ENCODE measurements around the gene RIPOR3. TPM values are rescaled to one million over a fixed set of nuclear protein-coding genes. Genes with fewer than 3 reads are reported as not detected.
A peak's percentile ranks its signal among the peaks of the same experiment; 100 is the strongest.
"Not testable (repeated sequence)": the region's sequence is repeated elsewhere in the genome, so short reads cannot be mapped to it uniquely, and the experiment has no call there.

Gene RIPOR3
- total RNA-seq, 4 donors from 2014 or later, result 1.3 to 9.7 (median 3.3) TPM

DNA sequence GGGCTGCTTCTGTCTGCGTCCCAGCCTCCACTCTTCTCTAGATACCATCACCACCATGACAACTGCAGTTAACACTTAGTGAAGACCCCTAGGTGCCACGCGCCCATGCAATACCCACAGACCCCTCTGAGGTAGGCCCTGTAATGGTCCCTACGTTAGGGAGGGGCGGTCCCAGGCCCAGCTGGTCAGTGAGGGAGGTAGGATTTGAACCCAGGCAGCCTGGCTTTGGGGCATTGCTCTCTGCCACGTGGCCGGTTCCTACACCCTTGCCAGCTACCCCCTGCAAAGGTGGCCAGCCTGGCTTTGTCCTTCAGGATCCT, 18.2 kb downstream of the RIPOR3 start:
- no peaks in the 10 kb centered on the region for H3K9me3 ChIP-seq
- DNase-seq, result no peak
- 82% methylated on average over 3 of the region's 7 CpGs; no CpG with 5 or more reads in 1 of the 2 donors for WGBS, 2 donors
- no peak overlapping the region for H3K4me3 ChIP-seq
- intact Hi-C loops (cut with DNase I), result no loop called here
- peak overlapping the region in 2 of 4 donors; percentile 1 to 42 for H3K27ac ChIP-seq
- H3K4me1 ChIP-seq, result peaks cover 0 to 30% (median 1%) of the 10 kb centered on the region in 3 donors
- TF ChIP-seq, protein P1, sequence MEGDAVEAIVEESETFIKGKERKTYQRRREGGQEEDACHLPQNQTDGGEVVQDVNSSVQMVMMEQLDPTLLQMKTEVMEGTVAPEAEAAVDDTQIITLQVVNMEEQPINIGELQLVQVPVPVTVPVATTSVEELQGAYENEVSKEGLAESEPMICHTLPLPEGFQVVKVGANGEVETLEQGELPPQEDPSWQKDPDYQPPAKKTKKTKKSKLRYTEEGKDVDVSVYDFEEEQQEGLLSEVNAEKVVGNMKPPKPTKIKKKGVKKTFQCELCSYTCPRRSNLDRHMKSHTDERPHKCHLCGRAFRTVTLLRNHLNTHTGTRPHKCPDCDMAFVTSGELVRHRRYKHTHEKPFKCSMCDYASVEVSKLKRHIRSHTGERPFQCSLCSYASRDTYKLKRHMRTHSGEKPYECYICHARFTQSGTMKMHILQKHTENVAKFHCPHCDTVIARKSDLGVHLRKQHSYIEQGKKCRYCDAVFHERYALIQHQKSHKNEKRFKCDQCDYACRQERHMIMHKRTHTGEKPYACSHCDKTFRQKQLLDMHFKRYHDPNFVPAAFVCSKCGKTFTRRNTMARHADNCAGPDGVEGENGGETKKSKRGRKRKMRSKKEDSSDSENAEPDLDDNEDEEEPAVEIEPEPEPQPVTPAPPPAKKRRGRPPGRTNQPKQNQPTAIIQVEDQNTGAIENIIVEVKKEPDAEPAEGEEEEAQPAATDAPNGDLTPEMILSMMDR (IDR thresholded peaks at IDR 0.05), result no peak
- no peak for TF ChIP-seq POLR2A (IDR thresholded peaks at IDR 0.05)
- no peaks in the 10 kb centered on the region for H3K27me3 ChIP-seq
- no peaks in the 10 kb centered on the region for H3K36me3 ChIP-seq

DNA sequence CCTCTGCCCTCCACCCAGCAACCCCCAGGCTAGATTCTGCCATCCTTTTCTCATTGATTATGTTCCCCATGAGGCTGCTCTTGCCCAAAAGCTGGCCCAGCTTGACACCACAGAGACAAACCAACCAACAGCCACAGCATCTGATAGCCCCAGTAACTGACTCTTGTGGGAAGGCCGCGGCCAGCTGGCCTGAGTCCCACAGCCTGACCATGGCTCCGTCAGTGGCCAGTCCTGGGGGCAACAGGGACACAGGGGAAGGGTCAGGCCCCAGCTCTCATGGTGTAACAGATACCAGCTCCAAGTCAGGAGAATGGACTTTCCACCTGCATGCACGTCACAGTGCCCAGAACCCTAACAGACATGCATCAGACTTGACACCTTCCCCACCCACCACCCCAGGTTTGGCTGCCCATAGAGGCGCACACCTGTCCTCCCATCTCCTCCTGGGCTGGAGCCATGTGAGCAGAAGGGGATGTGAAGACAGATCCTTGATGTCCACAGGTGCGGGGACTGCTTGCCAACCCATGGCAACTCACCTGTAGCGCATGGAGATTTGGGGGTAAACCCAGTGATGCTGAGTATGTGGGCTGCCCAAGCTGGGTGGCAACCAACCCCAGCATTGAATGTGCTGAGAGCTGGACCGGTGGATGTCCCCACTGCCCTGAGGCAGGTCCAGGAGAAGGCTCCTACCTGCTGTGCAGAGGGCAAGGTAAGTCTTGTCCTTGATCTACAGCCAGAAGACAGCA, 18.8 kb downstream of the RIPOR3 start:
- Histone ChIP-seq H3K9me3 (no peaks in the 10 kb centered on the region), H3K27me3 (no peaks in the 10 kb centered on the region), H3K4me1 (peaks cover 0 to 28% (median 0%) of the 10 kb centered on the region in 3 donors), H3K4me3 (no peak overlapping the region), H3K27ac (peak overlapping the region in 1 of 4 donors; percentile 1), H3K36me3 (no peaks in the 10 kb centered on the region)
- no peak for DNase-seq
- WGBS, 2 donors, result 78 to 80% methylated on average over 1 to 4 of the region's 8 CpGs
- intact Hi-C loops (cut with DNase I), result no loop called here
- no peak for TF ChIP-seq POLR2A (IDR thresholded peaks at IDR 0.05)
- TF ChIP-seq, protein P1 (IDR thresholded peaks at IDR 0.05), result no peak

DNA sequence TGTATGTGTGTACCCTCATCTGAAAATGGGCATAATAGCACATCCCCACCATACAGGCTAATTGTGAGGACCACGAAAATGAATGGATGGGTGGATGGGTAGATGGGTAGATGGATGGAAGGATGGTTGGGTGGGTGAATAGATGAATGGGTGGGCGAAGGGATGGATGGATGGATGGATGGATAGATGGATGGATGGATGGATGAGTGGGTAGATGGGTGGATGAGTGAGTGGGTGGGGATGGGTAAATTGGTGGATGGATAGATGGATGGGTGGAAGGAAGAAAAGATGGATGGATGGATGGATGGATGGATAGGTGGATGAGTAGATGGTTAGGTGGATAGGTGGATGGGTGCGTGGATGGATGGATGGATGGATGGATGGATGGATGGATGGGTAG, 19.7 kb downstream of the RIPOR3 start:
- intact Hi-C loops (cut with DNase I), result no loop called here
- no peak for DNase-seq
- Histone ChIP-seq H3K4me1 (peaks cover 0 to 28% (median 0%) of the 10 kb centered on the region in 3 donors), H3K27ac (no peak overlapping the region), H3K27me3 (no peaks in the 10 kb centered on the region), H3K4me3 (no peak overlapping the region), H3K36me3 (no peaks in the 10 kb centered on the region), H3K9me3 (no peaks in the 10 kb centered on the region)
- no peak for TF ChIP-seq POLR2A (IDR thresholded peaks at IDR 0.05)
- TF ChIP-seq, protein P1 (IDR thresholded peaks at IDR 0.05), result no peak
- WGBS, 2 donors, result 81 to 89% methylated on average over 3 of the region's 3 CpGs

DNA sequence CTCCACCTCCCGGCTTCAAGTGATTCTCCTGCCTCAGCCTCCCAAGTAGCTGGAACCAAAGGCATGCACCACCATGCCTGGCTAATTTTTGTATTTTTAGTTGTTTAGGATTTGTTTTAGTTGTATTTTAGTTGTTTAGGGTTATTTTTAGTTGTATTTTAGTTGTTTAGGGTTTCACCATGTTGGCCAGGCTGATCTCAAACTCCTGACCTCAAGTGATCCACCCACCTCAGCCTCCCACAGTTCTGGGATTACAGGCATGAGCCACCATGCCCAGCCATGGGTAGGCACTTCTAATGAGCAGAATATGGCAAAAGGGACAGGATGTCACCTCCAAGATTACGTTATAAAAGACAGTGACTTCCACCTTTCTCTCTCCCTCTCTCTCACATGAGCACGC, 20.3 kb downstream of the RIPOR3 start:
- H3K4me1 ChIP-seq, result peaks cover 0 to 28% (median 0%) of the 10 kb centered on the region in 3 donors
- intact Hi-C loops (cut with DNase I); H3K4me3 ChIP-seq; H3K27ac ChIP-seq; H3K9me3 ChIP-seq; H3K27me3 ChIP-seq; DNase-seq; H3K36me3 ChIP-seq: not testable (repeated sequence)
- WGBS, 2 donors, result 63% methylated on average over 3 of the region's 3 CpGs

DNA sequence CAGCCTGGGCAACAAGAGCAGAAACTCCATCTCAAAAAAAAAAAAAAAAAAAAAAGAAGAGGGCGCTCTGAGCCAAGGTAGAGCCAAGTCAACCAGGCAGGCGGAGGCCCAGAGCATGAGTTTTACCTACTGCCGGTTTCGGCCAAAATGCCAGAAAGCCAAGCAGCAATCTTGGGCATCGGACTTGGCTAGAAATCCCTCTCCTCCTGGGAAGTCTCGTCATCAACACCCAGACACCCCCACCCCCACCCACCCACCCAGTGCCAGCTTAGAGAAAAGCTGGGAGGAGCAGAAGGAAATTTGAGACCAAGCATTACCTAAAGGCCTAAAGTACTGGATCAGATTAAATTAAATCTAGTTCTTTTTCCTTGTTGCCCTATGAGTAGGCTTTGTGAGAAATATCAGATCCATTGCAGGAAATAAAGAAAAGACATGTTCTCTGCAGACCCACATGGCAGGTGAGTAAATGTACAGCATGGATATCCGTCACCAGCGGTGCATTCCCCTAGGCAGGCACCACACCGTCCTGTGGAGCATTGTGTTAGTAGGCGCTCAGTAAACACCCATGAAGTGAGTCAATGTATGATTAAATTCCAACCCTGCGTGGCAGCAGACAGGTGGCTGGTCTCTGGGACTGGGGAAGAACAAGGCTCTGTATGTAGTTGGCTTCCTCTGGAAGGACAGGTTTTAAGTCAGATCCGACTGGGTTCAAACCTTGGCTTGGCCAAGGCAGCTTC, 21.0 kb downstream of the RIPOR3 start:
- 64 to 65% methylated on average over 12 of the region's 12 CpGs for WGBS, 2 donors
- Histone ChIP-seq H3K27ac (peak overlapping the region in 1 of 4 donors; percentile 36), H3K4me3 (no peak overlapping the region), H3K4me1 (peaks cover 0 to 28% (median 0%) of the 10 kb centered on the region in 3 donors), H3K36me3 (no peaks in the 10 kb centered on the region), H3K9me3 (no peaks in the 10 kb centered on the region), H3K27me3 (no peaks in the 10 kb centered on the region)
- no peak for DNase-seq
- TF ChIP-seq, protein P1 (IDR thresholded peaks at IDR 0.05), result no peak
- no peak for TF ChIP-seq POLR2A (IDR thresholded peaks at IDR 0.05)
- intact Hi-C loops (cut with DNase I), result no loop called here
